Sigmoid colon (tissue), 7 donors: Measurements from ENCODE around the gene KIF2B. TPM values are rescaled to one million over a fixed set of nuclear protein-coding genes. Genes with fewer than 3 reads are reported as not detected.

Source experiments
- DNase-seq: peaks from one replicate; pipeline ENCODE4 v3.0.0-alpha.2; 2019
- H3K27ac ChIP-seq, 4 donors: fragments of 200-600 bp; sonication (generic); one replicate each; pipeline ENCODE4 v1.5.1; 2016 to 2019; ENCODE audit warnings: mild to moderate bottlenecking in 1 of 4
- H3K27me3 ChIP-seq, 3 donors: fragments of 200-600 bp; sonication (generic); one replicate each; pipeline ENCODE4 v1.5.1; 2019; ENCODE audit warnings: mild to moderate bottlenecking in 1 of 3
- H3K36me3 ChIP-seq, 4 donors: fragments of 200-600 bp; sonication (generic); one replicate each; pipeline ENCODE4 v1.5.1; 2016 to 2019
- H3K4me1 ChIP-seq, 4 donors: fragments of 200-600 bp; sonication (generic); one replicate each; pipeline ENCODE4 v1.5.1; 2017 to 2019
- H3K4me3 ChIP-seq, 4 donors: fragments of 200-600 bp; sonication (generic); one replicate each; pipeline ENCODE4 v1.5.1; 2017 to 2019; ENCODE audit warnings: mild to moderate bottlenecking in 2 of 4, moderate library complexity in 1 of 4
- H3K9me3 ChIP-seq, 4 donors: fragments of 200-600 bp in 3 of 4; sonication (generic) in 3 of 4; one replicate each; pipeline versions ENCODE4 v1.5.1 to v1.6.1; 2013 to 2019
- EP300 ChIP-seq, 4 donors: sonication (generic); formaldehyde crosslinking; IDR thresholded peaks; one replicate each; pipeline ENCODE4 v1.6.1; 2017; ENCODE audit warnings: antibody characterized with exemption in 4 of 4
- POLR2A ChIP-seq, 2 donors: fragments of 450-650 bp; IDR thresholded peaks; one replicate each; pipeline ENCODE4 v1.6.1; 2016; ENCODE audit warnings: antibody characterized with exemption in 2 of 2, mild to moderate bottlenecking in 2 of 2, moderate library complexity in 2 of 2
- POLR2AphosphoS5 ChIP-seq, 4 donors: sonication (generic); formaldehyde crosslinking; IDR thresholded peaks; one replicate each; pipeline ENCODE4 v1.6.1; 2017; ENCODE audit warnings: antibody characterized with exemption in 4 of 4
- WGBS, 2 donors: extraction: QIAGEN DNeasy Blood & Tissue Kit; methylation state at CpG; one replicate each; pipeline ENCODE4 v1.1.7; 2013; 5-methylcytosine and 5-hydroxymethylcytosine counted together
- intact Hi-C: fragments of 100-400 bp; cut with DNase I; formaldehyde crosslinking; loops from one replicate; pipeline ENCODE4 v1.15.1; 2023
- polyA plus RNA-seq, 3 donors: library from polyadenylated mRNA; stranded (reverse); fragments of 200-250 nt; gene quantifications; one replicate each; pipeline ENCODE4 v1.2.3, GENCODE V29; 2013
- total RNA-seq, 4 donors: library from RNA; depleted of rRNA; stranded (reverse); fragments of >200 nt; gene quantifications; one replicate each; pipeline ENCODE4 v1.1.0, GENCODE V29; 2016
- TF ChIP-seq, protein P1 (sequence below), 4 experiments: fragments of 450-650 bp in 3 of 4; fragments of 200-600 bp in 1 of 4; IDR thresholded peaks; one replicate each; pipeline ENCODE4 v1.5.1; 2016 to 2019; ENCODE audit warnings: antibody characterized with exemption in 4 of 4, mild to moderate bottlenecking in 3 of 4, moderate library complexity in 2 of 4
- donor health status: healthy with polysubstance abuse.
- donor health status: Bipolar disorder and iron deficiency.
- donor health status: healthy.

KIF2B gene
- total and polyA plus RNA-seq, 7 donors: not detected

DNA sequence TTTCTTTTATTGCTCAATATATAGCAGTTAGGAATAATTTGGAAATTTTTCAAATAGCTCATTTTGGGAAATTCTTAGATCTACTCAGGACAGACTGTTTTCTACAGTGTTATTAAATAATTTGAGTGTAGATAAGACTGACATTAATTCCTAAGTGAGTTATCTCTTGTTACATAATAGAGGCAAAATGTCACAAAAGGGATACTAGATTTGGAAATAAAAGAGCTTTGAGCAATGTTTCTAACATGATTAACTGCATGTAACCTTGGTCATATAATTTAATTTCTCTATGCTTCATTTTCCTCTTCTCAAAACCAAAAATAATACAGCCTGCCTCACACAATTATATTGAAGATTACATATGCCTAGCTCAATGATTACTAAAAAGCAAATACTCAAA lies 16.3 kb upstream of the KIF2B start:
- no peaks in the 10 kb centered on the region for H3K9me3 ChIP-seq
- no peaks in the 10 kb centered on the region for H3K27me3 ChIP-seq
- TF ChIP-seq POLR2A (IDR thresholded peaks at IDR 0.05): no peak
- TF ChIP-seq EP300 (IDR thresholded peaks at IDR 0.05): no peak
- TF ChIP-seq, protein P1, sequence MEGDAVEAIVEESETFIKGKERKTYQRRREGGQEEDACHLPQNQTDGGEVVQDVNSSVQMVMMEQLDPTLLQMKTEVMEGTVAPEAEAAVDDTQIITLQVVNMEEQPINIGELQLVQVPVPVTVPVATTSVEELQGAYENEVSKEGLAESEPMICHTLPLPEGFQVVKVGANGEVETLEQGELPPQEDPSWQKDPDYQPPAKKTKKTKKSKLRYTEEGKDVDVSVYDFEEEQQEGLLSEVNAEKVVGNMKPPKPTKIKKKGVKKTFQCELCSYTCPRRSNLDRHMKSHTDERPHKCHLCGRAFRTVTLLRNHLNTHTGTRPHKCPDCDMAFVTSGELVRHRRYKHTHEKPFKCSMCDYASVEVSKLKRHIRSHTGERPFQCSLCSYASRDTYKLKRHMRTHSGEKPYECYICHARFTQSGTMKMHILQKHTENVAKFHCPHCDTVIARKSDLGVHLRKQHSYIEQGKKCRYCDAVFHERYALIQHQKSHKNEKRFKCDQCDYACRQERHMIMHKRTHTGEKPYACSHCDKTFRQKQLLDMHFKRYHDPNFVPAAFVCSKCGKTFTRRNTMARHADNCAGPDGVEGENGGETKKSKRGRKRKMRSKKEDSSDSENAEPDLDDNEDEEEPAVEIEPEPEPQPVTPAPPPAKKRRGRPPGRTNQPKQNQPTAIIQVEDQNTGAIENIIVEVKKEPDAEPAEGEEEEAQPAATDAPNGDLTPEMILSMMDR (IDR thresholded peaks at IDR 0.05): no peak
- TF ChIP-seq POLR2AphosphoS5 (IDR thresholded peaks at IDR 0.05): no peak
- no peak overlapping the region for H3K4me3 ChIP-seq
- no peak overlapping the region for H3K27ac ChIP-seq
- intact Hi-C loops: no loop called here
- DNase-seq: no peak
- H3K4me1 ChIP-seq: no peaks in the 10 kb centered on the region
- no peaks in the 10 kb centered on the region for H3K36me3 ChIP-seq

DNA sequence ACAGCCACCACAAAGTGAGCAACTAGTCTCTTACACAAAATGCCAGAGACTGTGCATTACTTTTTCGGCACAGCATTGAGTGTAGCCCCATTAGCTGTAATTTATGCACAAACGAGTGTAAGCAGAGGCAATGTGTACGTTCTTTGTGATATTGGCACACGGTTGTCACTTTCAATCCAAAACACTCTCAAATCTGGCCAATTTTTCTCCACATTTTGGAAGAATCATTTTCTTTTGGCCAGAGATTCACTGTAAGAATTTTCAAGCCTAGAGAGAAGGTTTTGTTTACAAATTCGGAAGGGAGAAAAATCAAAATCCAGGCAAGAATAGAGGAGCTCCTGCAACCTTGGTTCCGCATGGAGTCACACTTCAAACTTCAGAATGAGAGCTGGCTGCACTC lies 15.4 kb upstream of the KIF2B start:
- H3K27me3 ChIP-seq: no peaks in the 10 kb centered on the region
- no peaks in the 10 kb centered on the region for H3K36me3 ChIP-seq
- whole genome bisulfite sequencing, 2 donors: 81 to 87% methylated on average over 6 of the region's 6 CpGs
- no peaks in the 10 kb centered on the region for H3K4me1 ChIP-seq
- H3K9me3 ChIP-seq: no peaks in the 10 kb centered on the region
- intact Hi-C loops: no loop called here
- no peak for TF ChIP-seq POLR2A (IDR thresholded peaks at IDR 0.05)
- TF ChIP-seq EP300 (IDR thresholded peaks at IDR 0.05): no peak
- TF ChIP-seq, protein P1 (IDR thresholded peaks at IDR 0.05): no peak
- TF ChIP-seq POLR2AphosphoS5 (IDR thresholded peaks at IDR 0.05): no peak
- H3K4me3 ChIP-seq: no peak overlapping the region
- DNase-seq: no peak
- no peak overlapping the region for H3K27ac ChIP-seq

DNA sequence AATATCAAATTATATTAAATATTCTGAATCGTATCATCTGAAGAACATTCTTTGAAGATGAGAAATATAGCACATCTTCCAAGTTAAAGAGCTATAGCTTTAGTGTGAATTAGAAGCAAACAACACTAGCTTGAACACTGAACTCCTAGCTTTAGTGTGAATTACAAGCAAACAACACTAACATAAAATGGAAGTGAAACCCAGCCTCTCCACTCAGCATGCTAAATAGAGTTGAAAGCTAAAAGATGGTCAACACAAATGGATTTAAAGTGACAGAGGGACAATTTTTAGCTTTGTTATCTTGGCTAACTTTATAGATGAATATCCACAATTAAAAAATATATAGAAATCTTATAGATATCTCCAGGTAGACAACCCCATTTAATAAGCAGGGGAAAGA lies 4.5 kb upstream of the KIF2B start:
- DNase-seq: no peak
- intact Hi-C loops: no loop called here

DNA sequence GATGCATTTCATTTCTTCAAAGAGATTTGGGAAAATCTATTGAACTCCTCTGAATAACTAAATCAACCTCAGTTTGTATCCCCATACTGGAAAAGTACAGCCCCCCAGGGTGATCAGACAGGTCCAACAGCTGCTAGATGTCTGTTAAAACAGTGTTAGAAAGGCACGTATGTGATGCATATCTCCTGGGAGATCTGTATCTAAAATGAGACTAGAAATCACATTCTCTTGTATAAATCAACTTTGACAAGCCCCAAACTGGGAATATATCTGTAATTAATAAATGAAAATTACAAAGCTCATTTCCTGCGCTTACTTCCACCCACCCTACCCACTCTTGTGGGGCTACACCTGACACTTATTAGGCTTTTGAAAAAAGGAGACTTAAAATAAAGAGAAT lies 3.8 kb upstream of the KIF2B start:
- Histone ChIP-seq H3K4me3 (no peak overlapping the region), H3K27me3 (no peaks in the 10 kb centered on the region), H3K36me3 (no peaks in the 10 kb centered on the region), H3K9me3 (peaks cover 0 to 6% (median 0%) of the 10 kb centered on the region in 4 donors), H3K4me1 (no peaks in the 10 kb centered on the region), H3K27ac (no peak overlapping the region)
- TF ChIP-seq EP300 (IDR thresholded peaks at IDR 0.05): no peak
- no peak for TF ChIP-seq POLR2A (IDR thresholded peaks at IDR 0.05)
- TF ChIP-seq, protein P1 (IDR thresholded peaks at IDR 0.05): no peak
- intact Hi-C loops: no loop called here
- no peak for DNase-seq
- 67 to 70% methylated on average over 2 of the region's 2 CpGs for WGBS, 2 donors

More for the DNA sequence above, 4.5 kb upstream of the KIF2B start:
- no peaks in the 10 kb centered on the region for H3K27me3 ChIP-seq
- no peaks in the 10 kb centered on the region for H3K36me3 ChIP-seq
- no peaks in the 10 kb centered on the region for H3K4me1 ChIP-seq
- peaks cover 0 to 6% (median 0%) of the 10 kb centered on the region in 4 donors for H3K9me3 ChIP-seq
- H3K27ac ChIP-seq: no peak overlapping the region
- H3K4me3 ChIP-seq: no peak overlapping the region
- TF ChIP-seq POLR2AphosphoS5 (IDR thresholded peaks at IDR 0.05): no peak
- TF ChIP-seq, protein P1 (IDR thresholded peaks at IDR 0.05): no peak
- TF ChIP-seq POLR2A (IDR thresholded peaks at IDR 0.05): no peak
- no peak for TF ChIP-seq EP300 (IDR thresholded peaks at IDR 0.05)
- 77 to 83% methylated on average over 1 of the region's 1 CpG for whole genome bisulfite sequencing, 2 donors

DNA sequence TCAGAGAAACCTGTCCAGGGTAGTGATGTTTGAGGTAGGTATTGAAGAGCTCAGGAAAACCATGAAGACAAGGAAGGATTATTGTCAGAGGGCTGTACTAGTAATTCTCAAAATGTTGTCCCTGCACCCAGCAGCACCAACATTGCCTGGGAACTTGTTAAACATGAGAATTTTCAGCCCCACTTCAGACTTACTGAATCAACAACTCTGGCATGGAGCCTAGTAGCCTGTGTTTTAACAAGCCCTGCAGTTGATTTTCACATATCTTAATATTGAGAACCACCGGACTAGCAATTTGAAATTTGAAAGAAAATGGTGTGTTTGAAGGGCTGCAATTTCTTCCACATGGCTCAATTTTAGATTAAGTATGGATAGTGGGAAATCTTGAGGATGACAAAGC lies 2.8 kb upstream of the KIF2B start:
- Histone ChIP-seq H3K36me3 (no peaks in the 10 kb centered on the region), H3K4me3 (no peak overlapping the region), H3K27me3 (no peaks in the 10 kb centered on the region), H3K9me3 (peaks cover 0 to 6% (median 0%) of the 10 kb centered on the region in 4 donors), H3K27ac (no peak overlapping the region), H3K4me1 (no peaks in the 10 kb centered on the region)
- no peak for DNase-seq
- TF ChIP-seq POLR2AphosphoS5 (IDR thresholded peaks at IDR 0.05) (no peak), POLR2A (IDR thresholded peaks at IDR 0.05) (no peak), EP300 (IDR thresholded peaks at IDR 0.05) (no peak)
- TF ChIP-seq, protein P1 (IDR thresholded peaks at IDR 0.05): no peak
- intact Hi-C loops: no loop called here
- WGBS, 2 donors: 80 to 88% methylated on average over 1 of the region's 1 CpG
